ENCODE data around the gene TRAF2.

GRCh38 chr9:136849960-136850865, 36.1 kb upstream of the TRAF2 start:
- TF ChIP-seq EGR1 (IDR thresholded peaks at IDR 0.05) (no peak), EP300 (IDR thresholded peaks at IDR 0.05; ENCODE audit: borderline replicate concordance) (no peak), MAX (IDR thresholded peaks at IDR 0.05) (no peak)

Data from Ishikawa (cell line).